H9 (cell line): ENCODE data around the gene TFPI. TPM values are rescaled to one million over a fixed set of nuclear protein-coding genes. Genes with fewer than 3 reads are reported as not detected.

Source experiments
- DNase-seq: peaks from one replicate; pipeline ENCODE4 v3.0.0-alpha.2; 2017
- H2AFZ ChIP-seq: one replicate; pipeline ENCODE4 v1.6.1; 2013; ENCODE audit warnings: mild to moderate bottlenecking, low read length, control low read depth, moderate library complexity
- H2AK5ac ChIP-seq: 2 replicates; pipeline ENCODE4 v1.6.1; 2013; ENCODE audit warnings: low read length, control low read depth, mixed read lengths; ENCODE audit not compliant: insufficient read length
- H2BK120ac ChIP-seq: one replicate; pipeline ENCODE4 v1.6.1; 2013; ENCODE audit warnings: low read depth, mild to moderate bottlenecking, low read length, control low read depth, inconsistent platforms; ENCODE audit not compliant: poor library complexity, severe bottlenecking
- H2BK12ac ChIP-seq: 2 replicates; pipeline ENCODE4 v1.6.1; 2013; ENCODE audit warnings: low read length, control low read depth, mixed read lengths, low read depth; ENCODE audit not compliant: insufficient read length
- H2BK15ac ChIP-seq: 2 replicates; pipeline ENCODE4 v1.6.1; 2013; ENCODE audit warnings: low read depth, low read length, control low read depth
- H2BK20ac ChIP-seq: one replicate; pipeline ENCODE4 v1.6.1; 2013; ENCODE audit warnings: low read depth, mild to moderate bottlenecking, low read length, control low read depth, inconsistent platforms; ENCODE audit not compliant: poor library complexity, severe bottlenecking
- H2BK5ac ChIP-seq: 2 replicates; pipeline ENCODE4 v1.6.1; 2013; ENCODE audit warnings: low read length, control low read depth, mixed read lengths; ENCODE audit not compliant: insufficient read length
- H3K14ac ChIP-seq: 2 replicates; pipeline ENCODE4 v1.6.1; 2013; ENCODE audit warnings: low read length, control low read depth; ENCODE audit not compliant: insufficient read depth
- H3K18ac ChIP-seq: 2 replicates; pipeline ENCODE4 v1.6.1; 2013; ENCODE audit warnings: low read depth, mild to moderate bottlenecking, mixed read lengths, low read length, control low read depth; ENCODE audit not compliant: insufficient read length
- H3K23ac ChIP-seq: 2 replicates; pipeline ENCODE4 v1.6.1; 2013; ENCODE audit warnings: low read length, control low read depth, mixed read lengths, low read depth; ENCODE audit not compliant: insufficient read length
- H3K23me2 ChIP-seq: 2 replicates; pipeline ENCODE4 v1.6.1; 2013; ENCODE audit warnings: low read depth, mild to moderate bottlenecking, mixed read lengths, low read length, control low read depth; ENCODE audit not compliant: insufficient read length, poor library complexity, severe bottlenecking
- H3K27ac ChIP-seq: 2 replicates; pipeline ENCODE4 v1.5.1; 2013; ENCODE audit warnings: low read length, control low read depth, mixed read lengths, low read depth; ENCODE audit not compliant: insufficient read length
- H3K27me3 ChIP-seq: 2 replicates; pipeline ENCODE4 v1.6.1; 2013; ENCODE audit warnings: low read length, control low read depth, inconsistent platforms; ENCODE audit not compliant: insufficient read depth
- H3K4ac ChIP-seq: 2 replicates; pipeline ENCODE4 v1.6.1; 2013; ENCODE audit warnings: low read depth, mild to moderate bottlenecking, control low read depth, inconsistent platforms, low read length, moderate library complexity
- H3K4me1 ChIP-seq: 2 replicates; pipeline ENCODE4 v1.6.1; 2013; ENCODE audit warnings: low read length, control low read depth, inconsistent platforms; ENCODE audit not compliant: insufficient read depth
- H3K4me2 ChIP-seq: 2 replicates; pipeline ENCODE4 v1.6.1; 2013; ENCODE audit warnings: low read length, control low read depth, mixed read lengths; ENCODE audit not compliant: insufficient read length, insufficient read depth
- H3K56ac ChIP-seq: 2 replicates; pipeline ENCODE4 v1.6.1; 2013; ENCODE audit warnings: low read depth, mild to moderate bottlenecking, mixed read lengths, low read length, control low read depth; ENCODE audit not compliant: insufficient read length
- H3K79me1 ChIP-seq: 2 replicates; pipeline ENCODE4 v1.6.1; 2013; ENCODE audit warnings: low read depth, mild to moderate bottlenecking, moderate library complexity, low read length, control low read depth, inconsistent platforms; ENCODE audit not compliant: insufficient read depth, poor library complexity, severe bottlenecking
- H3K79me2 ChIP-seq: 2 replicates; pipeline ENCODE4 v1.6.1; 2013; ENCODE audit warnings: low read length, control low read depth, inconsistent platforms; ENCODE audit not compliant: insufficient read depth
- H3K9ac ChIP-seq: 2 replicates; pipeline ENCODE4 v1.6.1; 2013; ENCODE audit warnings: low read length, control low read depth, mixed read lengths; ENCODE audit not compliant: insufficient read length; ENCODE audit errors: extremely low read depth
- H3K9me3 ChIP-seq: one replicate; pipeline ENCODE4 v1.6.1; 2013; ENCODE audit warnings: low read depth, low read length, inconsistent platforms; ENCODE audit not compliant: control insufficient read depth
- H3T11ph ChIP-seq: one replicate; pipeline ENCODE4 v1.6.1; 2013; ENCODE audit warnings: mild to moderate bottlenecking, low read length, control low read depth, inconsistent platforms
- H4K20me1 ChIP-seq: one replicate; pipeline ENCODE4 v1.6.1; 2013; ENCODE audit not compliant: control insufficient read depth, insufficient read length, insufficient read depth
- H4K5ac ChIP-seq: 2 replicates; pipeline ENCODE4 v1.6.1; 2013; ENCODE audit warnings: low read depth, mild to moderate bottlenecking, mixed read lengths, low read length, control low read depth; ENCODE audit not compliant: insufficient read length
- H4K8ac ChIP-seq: replicated peaks from 2 replicates; pipeline ENCODE4 v1.6.1; 2013; ENCODE audit warnings: low read length, control low read depth, mixed read lengths, low read depth; ENCODE audit not compliant: insufficient read length
- H4K91ac ChIP-seq: 2 replicates; pipeline ENCODE4 v1.6.1; 2013; ENCODE audit warnings: low read depth, mild to moderate bottlenecking, moderate library complexity, mixed read lengths, low read length, control low read depth; ENCODE audit not compliant: insufficient read length
- H3K27ac Mint-ChIP-seq, 3 experiments: 2 replicates in 2 of 3; 3 replicates in 1 of 3; pipeline ENCODE4 v1.8.0; 2020 to 2021; ENCODE audit warnings: mixed read lengths in 3 of 3, mild to moderate bottlenecking in 1 of 3, moderate library complexity in 1 of 3
- H3K27me3 Mint-ChIP-seq: 2 replicates; pipeline ENCODE4 v1.8.0; 2021; ENCODE audit warnings: low read depth, mild to moderate bottlenecking, moderate library complexity, mixed read lengths
- H3K36me3 Mint-ChIP-seq, 3 experiments: 2 replicates in 2 of 3; 3 replicates in 1 of 3; pipeline ENCODE4 v1.8.0; 2020 to 2021; ENCODE audit warnings: low read depth in 3 of 3, mixed read lengths in 3 of 3; ENCODE audit not compliant: insufficient read depth in 1 of 3
- H3K4me1 Mint-ChIP-seq, 2 experiments: 2 replicates each; pipeline ENCODE4 v1.8.0; 2020; ENCODE audit warnings: mixed read lengths in 2 of 2
- H3K4me3 Mint-ChIP-seq, 2 experiments: 2 replicates in 1 of 2; 3 replicates in 1 of 2; pipeline ENCODE4 v1.8.0; 2020 to 2021; ENCODE audit warnings: mild to moderate bottlenecking in 2 of 2, mixed read lengths in 2 of 2, moderate library complexity in 1 of 2
- H3K9me3 Mint-ChIP-seq, 2 experiments: 2 replicates in 1 of 2; 3 replicates in 1 of 2; pipeline ENCODE4 v1.8.0; 2020; ENCODE audit warnings: mild to moderate bottlenecking in 2 of 2, mixed read lengths in 2 of 2, moderate library complexity in 1 of 2
- CTCF ChIP-seq: fragments of 200-600 bp; sonication (generic); conservative IDR thresholded peaks from 3 replicates; pipeline ENCODE4 v1.8.0; 2021; ENCODE audit warnings: antibody characterized with exemption, mild to moderate bottlenecking
- WGBS: extraction: QIAGEN DNeasy Blood & Tissue Kit; methylation state at CpG from one replicate; pipeline ENCODE4 v1.1.7; 2013; ENCODE audit warnings: missing lambda C conversion rate, low lambda C conversion rate, mixed read lengths; ENCODE audit not compliant: insufficient read length; ENCODE audit errors: extremely low coverage; 5-methylcytosine and 5-hydroxymethylcytosine counted together
- total RNA-seq: library from RNA; stranded (reverse); gene quantifications from 2 replicates; pipeline ENCODE4 v1.2.1, GENCODE V29; 2021

The TFPI gene
- total RNA-seq, 1 experiment from 2014 or later: 5.8 TPM

- no peak overlapping the region for H2AK5ac ChIP-seq
Measured at GRCh38 chr2:187542123-187542522, 12.1 kb downstream of the TFPI start.

More at GRCh38 chr2:187542123-187542522, 12.1 kb downstream of the TFPI start:
- Histone ChIP-seq H2BK120ac (no peak overlapping the region), H4K5ac (no peak overlapping the region), H3K23ac (no peak overlapping the region), H3K27me3 (no peaks in the 10 kb centered on the region), H3K56ac (no peak overlapping the region), H3T11ph (no peak overlapping the region), H3K23me2 (no peaks in the 10 kb centered on the region), H3K14ac (no peak overlapping the region), H3K4me1 (no peaks in the 10 kb centered on the region), H3K4ac (no peak overlapping the region), H4K91ac (no peak overlapping the region), H3K4me2 (no peak overlapping the region), H3K79me1 (no peaks in the 10 kb centered on the region), H3K79me2 (no peaks in the 10 kb centered on the region), H3K27ac (no peak overlapping the region), H4K8ac (no peak overlapping the region), H4K20me1 (no peaks in the 10 kb centered on the region), H2BK5ac (no peak overlapping the region), H2AFZ (no peak overlapping the region), H3K18ac (no peak overlapping the region), H3K9ac (no peak overlapping the region), H2BK15ac (no peak overlapping the region), H2BK20ac (no peak overlapping the region), H2BK12ac (no peak overlapping the region), H3K9me3 (no peaks in the 10 kb centered on the region)
- no peak overlapping the region; a peak in 2 of 7 replicates for H3K27ac Mint-ChIP-seq
- H3K4me3 Mint-ChIP-seq: no peak overlapping the region
- peaks cover 23 to 29% of the 10 kb centered on the region in 2 experiments for H3K4me1 Mint-ChIP-seq
- H3K27me3 Mint-ChIP-seq: no peaks in the 10 kb centered on the region
- no CpG with 5 or more reads among the region's 2 CpGs for WGBS
- peaks cover 3 to 4% (median 3%) of the 10 kb centered on the region in 3 experiments; a peak in 3 of 7 replicates for H3K36me3 Mint-ChIP-seq
- no peak for DNase-seq
- no peak for TF ChIP-seq CTCF
- H3K9me3 Mint-ChIP-seq: peaks cover 5 to 6% of the 10 kb centered on the region in 2 experiments; a peak in 4 of 5 replicates
